GM18870 (cell line): Measurements from ENCODE around the gene CEP295NL.
"Not testable (repeated sequence)": the region's sequence is repeated elsewhere in the genome, so short reads cannot be mapped to it uniquely, and the experiment has no call there.

Experiments
- ATAC-seq: cut with Tn5 transposase; IDR thresholded peaks from one replicate; pipeline ENCODE4 v1.9.1; 2021; ENCODE audit warnings: moderate library complexity; ENCODE audit not compliant: unreplicated experiment

Gene CEP295NL

GRCh38 chr17:78929908-78930775, 27.1 kb upstream of the CEP295NL start:
- ATAC-seq, result no peak

GRCh38 chr17:78925662-78926555, 22.9 kb upstream of the CEP295NL start:
- ATAC-seq, result no peak

- ATAC-seq, result no peak
Observed at GRCh38 chr17:78925234-78925633, 22.2 kb upstream of the CEP295NL start, which contains the start of gene TIMP2. TSS of gene TIMP2 (minus strand) at chr17:78925387. CDS start at chr17:78925088, 299 bp downstream.

- no peak for ATAC-seq
Observed at GRCh38 chr17:78924481-78925151, 21.6 kb upstream of the CEP295NL start.

- no peak for ATAC-seq
Observed at GRCh38 chr17:78923660-78924453, 20.9 kb upstream of the CEP295NL start.

- ATAC-seq, result no peak
Observed at GRCh38 chr17:78922816-78923498, 20.0 kb upstream of the CEP295NL start.

- ATAC-seq, result no peak
Observed at GRCh38 chr17:78921437-78921971, 18.5 kb upstream of the CEP295NL start.

- no peak for ATAC-seq
Observed at GRCh38 chr17:78920528-78920927, 17.5 kb upstream of the CEP295NL start.

- ATAC-seq, result no peak
Observed at GRCh38 chr17:78919861-78920450, 17.0 kb upstream of the CEP295NL start.

GRCh38 chr17:78918979-78919378, 16.0 kb upstream of the CEP295NL start:
- ATAC-seq, result no peak

- no peak for ATAC-seq
Observed at GRCh38 chr17:78917451-78918275, 14.7 kb upstream of the CEP295NL start.

- ATAC-seq, result no peak
Observed at GRCh38 chr17:78915872-78916632, 13.1 kb upstream of the CEP295NL start.

- ATAC-seq, result no peak
Observed at GRCh38 chr17:78913115-78913514, 10.1 kb upstream of the CEP295NL start.

- ATAC-seq, result no peak
Observed at GRCh38 chr17:78912082-78912481, 9.1 kb upstream of the CEP295NL start.

GRCh38 chr17:78911543-78911942, 8.5 kb upstream of the CEP295NL start:
- ATAC-seq, result not testable (repeated sequence)

- no peak for ATAC-seq
Observed at GRCh38 chr17:78910497-78911284, 7.7 kb upstream of the CEP295NL start.

- ATAC-seq, result no peak
Observed at GRCh38 chr17:78908426-78908825, 5.4 kb upstream of the CEP295NL start.
